GM12878 (cell line): ENCODE results near the gene RPL26. TPM values are rescaled to one million over a fixed set of nuclear protein-coding genes. Genes with fewer than 3 reads are reported as not detected.

Experiments
- ATAC-seq: fragments of 200-7000 bp; cut with Tn5 transposase; 3 replicates; pipeline ENCODE4 v1.9.1; 2020; ENCODE audit warnings: mild to moderate bottlenecking, moderate library complexity
- BruUV-seq: library from RNA; stranded (reverse); fragments of 400-500 nt; replicated peaks from 2 replicates; lab custom pipeline; 2021; lab: Mats Ljungman, UMichigan
- CTCF ChIA-PET: fragments of 300-600 bp; sonication (Branson Sonifier 250); formaldehyde crosslinking; extraction: SDS; loops from one replicate; lab custom pipeline; 2021; ENCODE audit warnings: inconsistent platforms; lab: Yijun Ruan, JAX
- POLR2A ChIA-PET: fragments of 350-600 bp; formaldehyde crosslinking; extraction: SDS; loops from one replicate; lab custom pipeline; 2021; ENCODE audit warnings: inconsistent platforms; lab: Charles Lee
- RAD21 ChIA-PET: fragments of 300-600 bp; sonication (Branson Sonifier 250); formaldehyde crosslinking; loops from one replicate; lab custom pipeline; 2023; ENCODE audit warnings: antibody characterized with exemption; ENCODE audit not compliant: unreplicated experiment; lab: Charles Lee
- SMC1A ChIA-PET: fragments of 300-600 bp; sonication (Branson Sonifier 250); formaldehyde crosslinking; loops from one replicate; lab custom pipeline; 2023; ENCODE audit not compliant: unreplicated experiment, uncharacterized antibody; lab: Charles Lee
- DNase-seq: peaks from one replicate; pipeline ENCODE4 v3.0.0-alpha.2; 2011; ENCODE audit warnings: low read depth, low spot score
- FAIRE-seq: peaks from 3 replicates; lab custom pipeline; 2011; peaks lifted over from hg19 to GRCh38; lab: Jason Lieb, UNC
- H2AFZ ChIP-seq: 2 replicates; pipeline ENCODE4 v1.6.0; 2011; ENCODE audit warnings: low read depth, low read length, control low read depth; ENCODE audit not compliant: control insufficient read depth
- H3K27ac ChIP-seq: 2 replicates; pipeline ENCODE4 v1.5.1; 2011; ENCODE audit warnings: control low read depth; ENCODE audit not compliant: control insufficient read depth, insufficient read depth
- H3K27me3 ChIP-seq, 2 experiments: replicated peaks in 1 of 2; 2 replicates each; pipeline versions ENCODE4 v1.6.0 to v1.6.1; 2011; ENCODE audit warnings: low read length in 1 of 2; ENCODE audit not compliant: control insufficient read depth in 2 of 2, insufficient read depth in 2 of 2
- H3K36me3 ChIP-seq, 2 experiments: 2 replicates each; pipeline ENCODE4 v1.5.1; 2011; ENCODE audit warnings: low read length in 1 of 2; ENCODE audit not compliant: control insufficient read depth in 2 of 2, insufficient read depth in 2 of 2
- H3K4me1 ChIP-seq: 2 replicates; pipeline ENCODE4 v1.6.1; 2011; ENCODE audit warnings: mild to moderate bottlenecking, low read length, moderate library complexity, mixed read lengths; ENCODE audit not compliant: control insufficient read depth, insufficient read depth
- H3K4me2 ChIP-seq: 2 replicates; pipeline ENCODE4 v1.6.0; 2011; ENCODE audit warnings: control low read depth; ENCODE audit not compliant: control insufficient read depth, insufficient read depth
- H3K4me3 ChIP-seq: fragments of 200-600 bp; sonication (generic); 2 replicates; pipeline ENCODE4 v1.5.1; 2016
- H3K79me2 ChIP-seq: 2 replicates; pipeline ENCODE4 v1.6.0; 2011; ENCODE audit warnings: low read length; ENCODE audit not compliant: control insufficient read depth, insufficient read depth
- H3K9ac ChIP-seq: 2 replicates; pipeline ENCODE4 v1.8.0; 2011; ENCODE audit warnings: low read length, control low read depth, mixed read lengths; ENCODE audit not compliant: control insufficient read depth, insufficient read depth
- H3K9me3 ChIP-seq: replicated peaks from 3 replicates; pipeline ENCODE4 v1.5.1; 2011; ENCODE audit warnings: mild to moderate bottlenecking, low read length; ENCODE audit not compliant: control insufficient read depth, insufficient read depth
- H4K20me1 ChIP-seq: 2 replicates; pipeline ENCODE4 v1.6.0; 2011; ENCODE audit not compliant: control insufficient read depth, insufficient read depth
- CBFB ChIP-seq: IDR thresholded peaks from 2 replicates; pipeline ENCODE4 v1.6.1; 2016; ENCODE audit warnings: antibody characterized with exemption, low read depth
- ESRRA ChIP-seq: IDR thresholded peaks from 2 replicates; pipeline ENCODE4 v1.6.1; 2012; ENCODE audit warnings: mild to moderate bottlenecking, low read length, improper control_type of control experiment
- HDGF ChIP-seq: fragments of 450-650 bp; IDR thresholded peaks from 2 replicates; pipeline ENCODE4 v1.6.1; 2016; ENCODE audit warnings: antibody characterized with exemption
- JUNB ChIP-seq: IDR thresholded peaks from 2 replicates; pipeline ENCODE4 v1.6.1; 2016; ENCODE audit warnings: antibody characterized with exemption, mild to moderate bottlenecking
- KDM1A ChIP-seq: fragments of 200-600 bp; sonication (generic); IDR thresholded peaks from 2 replicates; pipeline ENCODE4 v1.6.1; 2016; ENCODE audit warnings: borderline replicate concordance
- MEF2A ChIP-seq: IDR thresholded peaks from 2 replicates; pipeline ENCODE4 v1.6.1; 2011; ENCODE audit warnings: low read depth, mild to moderate bottlenecking, low read length, moderate library complexity; ENCODE audit not compliant: insufficient read depth
- MEF2B ChIP-seq: fragments of 450-650 bp; IDR thresholded peaks from 2 replicates; pipeline ENCODE4 v1.6.1; 2018; ENCODE audit warnings: mild to moderate bottlenecking, moderate library complexity; ENCODE audit not compliant: partially characterized antibody, poor library complexity, severe bottlenecking
- NR2C2 ChIP-seq: IDR thresholded peaks from 2 replicates; pipeline ENCODE4 v1.6.1; 2011; ENCODE audit warnings: borderline replicate concordance, low read depth; ENCODE audit not compliant: control insufficient read depth, insufficient read length
- NR2F1 ChIP-seq: fragments of 450-650 bp; conservative IDR thresholded peaks from 2 replicates; pipeline ENCODE4 v1.6.1; 2017; ENCODE audit warnings: mild to moderate bottlenecking
- RCOR1 ChIP-seq: conservative IDR thresholded peaks from 2 replicates; pipeline ENCODE4 v1.6.1; 2012; ENCODE audit warnings: low read depth, low read length, improper control_type of control experiment
- RFX5 ChIP-seq: IDR thresholded peaks from 2 replicates; pipeline ENCODE4 v1.6.1; 2011; ENCODE audit warnings: low read depth, low read length, improper control_type of control experiment
- SREBF1 ChIP-seq: IDR thresholded peaks from 2 replicates; pipeline ENCODE4 v1.6.1; 2012; ENCODE audit warnings: mild to moderate bottlenecking, low read length
- YBX1 ChIP-seq: fragments of 450-650 bp; IDR thresholded peaks from 2 replicates; pipeline ENCODE4 v1.6.1; 2016; ENCODE audit warnings: antibody characterized with exemption
- ZNF207 ChIP-seq: fragments of 450-650 bp; IDR thresholded peaks from 2 replicates; pipeline ENCODE4 v1.6.1; 2014; ENCODE audit warnings: antibody characterized with exemption, mild to moderate bottlenecking, borderline replicate concordance
- ZNF274 ChIP-seq: IDR thresholded peaks from one replicate; pipeline ENCODE4 v1.8.0; 2011; ENCODE audit not compliant: insufficient read length, insufficient read depth
- WGBS: methylation state at CpG from one replicate; pipeline ENCODE4 v1.1.6; 2016; ENCODE audit warnings: low lambda C conversion rate; ENCODE audit not compliant: insufficient replicate concordance, insufficient coverage; ENCODE audit errors: missing lambda C conversion rate; 5-methylcytosine and 5-hydroxymethylcytosine counted together
- in situ Hi-C: fragments of 300-500 bp; cut with MboI; formaldehyde crosslinking; loops from 9 replicates; pipeline ENCODE4 v1.14.3; 2018; ENCODE audit warnings: mixed read lengths
- intact Hi-C: fragments of 100-400 bp; cut with micrococcal nuclease; formaldehyde crosslinking; loops from one replicate; pipeline ENCODE4 v1.14.2; 2022; ENCODE audit not compliant: unreplicated experiment
- polyA plus RNA-seq, 11 experiments: library from polyadenylated mRNA; depleted of rRNA in 4 of 11; unstranded in 6 of 11; stranded (reverse) in 5 of 11; fragments of >200 nt; fragmentation: Nextera tagmentation in 4 of 11; fragmentation: Illumina TruSeq in 1 of 11; extraction: Ambion mirVana in 4 of 11; extraction: Trizol in 1 of 11; gene quantifications; 1 replicate in 1 of 11; 2 replicates in 10 of 11; pipeline versions ENCODE4 v1.2.1 to v1.2.3, GENCODE V29; 2011 to 2016; ENCODE audit warnings: inconsistent platforms in 2 of 11, missing spikeins in 2 of 11, low read depth in 1 of 11
- total RNA-seq, 4 experiments: library from RNA; depleted of rRNA in 3 of 4; stranded (reverse); fragments of >200 nt in 3 of 4; fragmentation: Illumina TruSeq in 1 of 4; extraction: Trizol in 1 of 4; gene quantifications; 2 replicates each; pipeline versions ENCODE4 v1.2.1 to v1.2.3, GENCODE V29; 2013 to 2021

Gene RPL26
- total and polyA plus RNA-seq, 10 of the 15 experiments (the other 5 are each of a cell fraction or from before 2014, with no cell fraction given) = 1,451 to 9,244 (median 4,326) TPM

GRCh38 chr17:8392274-8392673 lies 9.3 kb upstream of the RPL26 start:
- H4K20me1 ChIP-seq = no peaks in the 10 kb centered on the region
- no peaks in the 10 kb centered on the region for H3K27me3 ChIP-seq
- H3K27ac ChIP-seq = no peak overlapping the region
- no peak for DNase-seq
- no peak for ATAC-seq
- ChIA-PET RAD21 (no interaction called here), POLR2A (no interaction called here), CTCF (interaction anchor here (0.9 kb wide), 1 partner anchor 18 kb away, joined by 4 read pairs; no protein-coding TSS in a partner anchor), SMC1A (interaction anchor here (0.8 kb wide), 1 partner anchor 18 kb away, joined by 3 read pairs; no protein-coding TSS in a partner anchor)
- no peak overlapping the region for H3K9ac ChIP-seq
- H2AFZ ChIP-seq = no peak overlapping the region
- no peaks in the 10 kb centered on the region for H3K9me3 ChIP-seq
- no peaks in the 10 kb centered on the region for H3K36me3 ChIP-seq
- H3K4me2 ChIP-seq = no peak overlapping the region
- intact Hi-C loops = no loop called here
- BruUV-seq = no TSS peak
- in situ Hi-C loops = no loop called here
- no peaks in the 10 kb centered on the region for H3K4me1 ChIP-seq
- H3K79me2 ChIP-seq = no peaks in the 10 kb centered on the region
- H3K4me3 ChIP-seq = no peak overlapping the region
- TF ChIP-seq KDM1A (no peak), ZNF207 (no peak), ZNF274 (no peak), RCOR1 (no peak), NR2F1 (no peak), NR2C2 (no peak), YBX1 (no peak)
- FAIRE-seq = no peak
- 87% methylated on average over 18 of the region's 18 CpGs for WGBS

DNA sequence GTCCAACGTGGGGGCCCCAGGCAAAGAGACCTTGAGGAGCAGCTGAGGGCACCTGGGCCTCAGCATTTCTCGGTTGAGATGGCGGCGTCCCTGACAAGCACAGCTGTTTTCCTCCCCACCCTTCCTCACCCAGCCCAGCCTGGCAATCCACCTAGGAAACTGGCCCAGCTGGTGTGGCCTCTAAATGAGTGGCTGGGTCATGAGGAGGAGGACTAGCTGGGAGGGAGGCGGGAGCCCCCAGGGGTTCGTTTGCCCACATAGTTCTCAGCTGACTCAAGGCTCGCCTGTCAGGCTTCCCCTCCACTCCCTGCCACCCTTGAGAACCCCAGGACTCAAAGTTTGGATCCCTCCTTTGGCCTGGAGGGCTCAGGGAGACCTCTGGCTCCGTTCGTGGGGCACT lies 8.7 kb upstream of the RPL26 start:
- H4K20me1 ChIP-seq = no peaks in the 10 kb centered on the region
- no peak for TF ChIP-seq HDGF
- no peak for TF ChIP-seq CBFB
- TF ChIP-seq MEF2A = no peak
- TF ChIP-seq MEF2B = no peak
- TF ChIP-seq ESRRA = no peak
- TF ChIP-seq JUNB = no peak
- no peak for TF ChIP-seq SREBF1
- TF ChIP-seq RFX5 = no peak
- intact Hi-C loops = no loop called here
- no peaks in the 10 kb centered on the region for H3K36me3 ChIP-seq
- DNase-seq (no peak), FAIRE-seq (no peak), ATAC-seq (no peak)
- no peak overlapping the region for H3K4me2 ChIP-seq
- BruUV-seq = no TSS peak
- 31% methylated on average over 9 of the region's 9 CpGs for WGBS
- H3K27ac ChIP-seq = no peak overlapping the region
- no peaks in the 10 kb centered on the region for H3K27me3 ChIP-seq
- POLR2A ChIA-PET = no interaction called here
- H3K9ac ChIP-seq = no peak overlapping the region
- H3K4me1 ChIP-seq = no peaks in the 10 kb centered on the region
- no peak overlapping the region for H3K4me3 ChIP-seq
- RAD21 ChIA-PET = no interaction called here
- H3K9me3 ChIP-seq = no peaks in the 10 kb centered on the region
- H2AFZ ChIP-seq = no peak overlapping the region
- CTCF ChIA-PET = interaction anchor here (0.9 kb wide), 1 partner anchor 18 kb away, joined by 4 read pairs; no protein-coding TSS in a partner anchor
- in situ Hi-C loops = no loop called here
- SMC1A ChIA-PET = interaction anchor here (0.8 kb wide), 1 partner anchor 18 kb away, joined by 3 read pairs; no protein-coding TSS in a partner anchor
- no peaks in the 10 kb centered on the region for H3K79me2 ChIP-seq
